ENCODE data around the gene DSCAML1. TPM values are rescaled to one million over a fixed set of nuclear protein-coding genes. Genes with fewer than 3 reads are reported as not detected.
A peak's percentile ranks its signal among the peaks of the same experiment; 100 is the strongest.

The DSCAML1 gene
- total and polyA plus RNA-seq, 10 of the 15 experiments (the other 5 are each of a cell fraction or from before 2014, with no cell fraction given), result 0.03 to 0.18 (median 0.06) TPM; not detected in 1

GRCh38 chr11:117713538-117713991 is 83.5 kb downstream of the DSCAML1 start (continued):
- TF ChIP-seq FOXM1 (IDR thresholded peaks at IDR 0.05; ENCODE audit: low read depth, low read length) (no peak), RFX5 (IDR thresholded peaks at IDR 0.05; ENCODE audit: low read depth, low read length) (no peak), KDM1A (IDR thresholded peaks at IDR 0.05; ENCODE audit: borderline replicate concordance) (no peak), ZNF24 (IDR thresholded peaks at IDR 0.05) (no peak), GATAD2B (conservative IDR thresholded peaks at IDR 0.05; ENCODE audit: low read depth) (peak; percentile 58; the same call in 1 of the 2 replicates), IKZF1 (conservative IDR thresholded peaks at IDR 0.05) (peak; percentile 57)

- ChIA-PET POLR2A (no interaction called here), RAD21 (ENCODE audit: unreplicated experiment) (no interaction called here), CTCF (no interaction called here), SMC1A (ENCODE audit: uncharacterized antibody, unreplicated experiment) (interaction anchor here (1.8 kb wide), 1 partner anchor 17 kb away, joined by 8 read pairs; no protein-coding TSS in a partner anchor)
- H3K4me1 ChIP-seq (ENCODE audit: control insufficient read depth, insufficient read depth, low read length), result no peaks in the 10 kb centered on the region
- peaks cover 2% of the 10 kb centered on the region; the same call in 1 of the 2 replicates for H4K20me1 ChIP-seq (ENCODE audit: control insufficient read depth, insufficient read depth)
- H3K9me3 ChIP-seq (replicated peaks; ENCODE audit: control insufficient read depth, insufficient read depth, low read length), result no peaks in the 10 kb centered on the region; the same call in 2 of the 3 replicates
- DNase-seq (ENCODE audit: low read depth, low spot score) (no peak), ATAC-seq (no peak), FAIRE-seq (no peak)
- H3K9ac ChIP-seq (ENCODE audit: control insufficient read depth, insufficient read depth, low read length), result no peak overlapping the region
- H3K27ac ChIP-seq (ENCODE audit: control insufficient read depth, insufficient read depth), result no peak overlapping the region
- peaks cover 0 to 7% of the 10 kb centered on the region in 2 experiments for H3K27me3 ChIP-seq (replicated peaks in 1 of 2; ENCODE audit: control insufficient read depth in 2 of 2, insufficient read depth in 2 of 2, low read length in 1 of 2)
- whole genome bisulfite sequencing (ENCODE audit: insufficient coverage, insufficient replicate concordance, low lambda C conversion rate, missing lambda C conversion rate), result 64% methylated on average over 13 of the region's 13 CpGs
- no TSS peak for BruUV-seq (replicated peaks)
- no peaks in the 10 kb centered on the region for H3K79me2 ChIP-seq (ENCODE audit: control insufficient read depth, insufficient read depth, low read length)
- in situ Hi-C loops (cut with MboI) (no loop called here), intact Hi-C loops (cut with micrococcal nuclease; ENCODE audit: unreplicated experiment) (no loop called here)
- H3K4me3 ChIP-seq, result no peak overlapping the region
- H2AFZ ChIP-seq (ENCODE audit: control insufficient read depth, low read depth, low read length), result no peak overlapping the region
- no peak overlapping the region for H3K4me2 ChIP-seq (ENCODE audit: control insufficient read depth, insufficient read depth)
- H3K36me3 ChIP-seq (ENCODE audit: control insufficient read depth in 2 of 2, insufficient read depth in 2 of 2, low read length in 1 of 2), result no peaks in the 10 kb centered on the region
- TF ChIP-seq NR2C1 (IDR thresholded peaks at IDR 0.05), result no peak
- no peak for TF ChIP-seq FOS (IDR thresholded peaks at IDR 0.05; ENCODE audit: borderline replicate concordance, extremely low read depth, insufficient read length)
- TF ChIP-seq ZNF687 (IDR thresholded peaks at IDR 0.05), result no peak
- no peak for TF ChIP-seq NR2C2 (IDR thresholded peaks at IDR 0.05; ENCODE audit: borderline replicate concordance, control insufficient read depth, insufficient read length, low read depth)
- no peak for TF ChIP-seq BCL11A (IDR thresholded peaks at IDR 0.05; ENCODE audit: low read depth, low read length)
- no peak for TF ChIP-seq TCF3 (IDR thresholded peaks at IDR 0.05; ENCODE audit: borderline replicate concordance, insufficient read depth, low read depth, low read length)
- no peak for TF ChIP-seq SUPT20H (IDR thresholded peaks at IDR 0.05; ENCODE audit: borderline replicate concordance, control insufficient read depth, low read depth, low read length)
- no peak for TF ChIP-seq HDGF (IDR thresholded peaks at IDR 0.05)
- TF ChIP-seq RELB (IDR thresholded peaks at IDR 0.05; ENCODE audit: low read depth), result no peak
- TF ChIP-seq ESRRA (IDR thresholded peaks at IDR 0.05; ENCODE audit: low read length), result no peak
- TF ChIP-seq HDAC2 (IDR thresholded peaks at IDR 0.05), result no peak
- no peak for TF ChIP-seq TARDBP (IDR thresholded peaks at IDR 0.05; ENCODE audit: borderline replicate concordance)
These were observed 84.5 kb downstream of the DSCAML1 start for GRCh38 chr11:117712530-117712929.

All from GM12878 (cell line).